Spinal cord (tissue), 10 donors: ENCODE results near the gene COPRS. TPM values are rescaled to one million over a fixed set of nuclear protein-coding genes. Genes with fewer than 3 reads are reported as not detected.
A peak's percentile ranks its signal among the peaks of the same experiment; 100 is the strongest.
"Not testable (repeated sequence)": the region's sequence is repeated elsewhere in the genome, so short reads cannot be mapped to it uniquely, and the experiment has no call there.

Experiments
- DNase-seq, 6 donors: peaks; one replicate each; pipeline versions ENCODE4 v3.0.0 to v3.0.0-alpha.2; 2013 to 2015; ENCODE audit warnings: low spot score in 6 of 6, low read depth in 4 of 6
- H3K27ac ChIP-seq: one replicate; pipeline ENCODE4 v1.5.1; 2013; ENCODE audit warnings: low read depth, low read length, control low read depth
- H3K27me3 ChIP-seq: one replicate; pipeline ENCODE4 v1.6.1; 2013; ENCODE audit warnings: low read length; ENCODE audit not compliant: control insufficient read depth, insufficient read depth
- H3K36me3 ChIP-seq: one replicate; pipeline ENCODE4 v1.6.1; 2013; ENCODE audit warnings: low read length; ENCODE audit not compliant: control insufficient read depth, insufficient read depth
- H3K4me1 ChIP-seq: one replicate; pipeline ENCODE4 v1.6.1; 2013; ENCODE audit warnings: low read length; ENCODE audit not compliant: control insufficient read depth, insufficient read depth
- H3K4me3 ChIP-seq: one replicate; pipeline ENCODE4 v1.5.1; 2013; ENCODE audit warnings: low read depth, low read length, control low read depth
- H3K9me3 ChIP-seq: one replicate; pipeline ENCODE4 v1.6.1; 2013; ENCODE audit warnings: low read length; ENCODE audit not compliant: control insufficient read depth, insufficient read depth
- WGBS: methylation state at CpG from one replicate; pipeline ENCODE4 v1.1.5; 2013; ENCODE audit warnings: missing lambda C conversion rate; ENCODE audit not compliant: insufficient coverage; 5-methylcytosine and 5-hydroxymethylcytosine counted together
- polyA plus RNA-seq, 2 donors: library from polyadenylated mRNA; unstranded; fragments of 120-200 nt; gene quantifications; one replicate each; pipeline ENCODE4 v1.2.1, GENCODE V29; 2013; ENCODE audit not compliant: insufficient read length in 2 of 2
- total RNA-seq, 2 donors: library from RNA; depleted of rRNA in 1 of 2; stranded (reverse); fragments of 120-200 nt in 1 of 2; fragments of >200 nt in 1 of 2; gene quantifications; one replicate each; pipeline versions ENCODE4 v1.2.3 to v1.2.4, GENCODE V29; 2013 to 2014
- donor health status: healthy.

Gene COPRS
- total and polyA plus RNA-seq, 4 donors, result 36.6 to 97.4 (median 89.0) TPM

GRCh38 chr17:31818863-31819262 lies 40.2 kb downstream of the COPRS start:
- not testable (repeated sequence) for H3K4me1 ChIP-seq, H3K27ac ChIP-seq, DNase-seq, H3K36me3 ChIP-seq, H3K9me3 ChIP-seq, H3K27me3 ChIP-seq, H3K4me3 ChIP-seq
- 95% methylated on average over 6 of the region's 7 CpGs for WGBS

GRCh38 chr17:31815212-31815730 lies 43.8 kb downstream of the COPRS start:
- 77% methylated on average over 4 of the region's 5 CpGs for WGBS
- Histone ChIP-seq H3K4me3 (no peak overlapping the region), H3K4me1 (no peaks in the 10 kb centered on the region), H3K36me3 (no peaks in the 10 kb centered on the region), H3K27ac (no peak overlapping the region), H3K9me3 (no peaks in the 10 kb centered on the region), H3K27me3 (no peaks in the 10 kb centered on the region)
- no peak for DNase-seq

GRCh38 chr17:31811101-31811500 lies 47.9 kb downstream of the COPRS start:
- Histone ChIP-seq H3K36me3 (no peaks in the 10 kb centered on the region), H3K27ac (no peak overlapping the region), H3K27me3 (no peaks in the 10 kb centered on the region), H3K4me1 (no peaks in the 10 kb centered on the region), H3K4me3 (no peak overlapping the region), H3K9me3 (no peaks in the 10 kb centered on the region)
- peak in 2 of 6 donors; percentile 8 to 85 for DNase-seq
- WGBS, result 92% methylated on average over 2 of the region's 4 CpGs

GRCh38 chr17:31809876-31810275 lies 49.2 kb downstream of the COPRS start:
- DNase-seq, H3K36me3 ChIP-seq, H3K27ac ChIP-seq, H3K9me3 ChIP-seq, H3K4me3 ChIP-seq, H3K4me1 ChIP-seq, H3K27me3 ChIP-seq: not testable (repeated sequence)
- WGBS, result 89% methylated on average over 7 of the region's 7 CpGs

- WGBS, result 75% methylated on average over 3 of the region's 4 CpGs
- no peaks in the 10 kb centered on the region for H3K36me3 ChIP-seq
- no peak overlapping the region for H3K4me3 ChIP-seq
- H3K27ac ChIP-seq, result no peak overlapping the region
- no peak for DNase-seq
- H3K27me3 ChIP-seq, result no peaks in the 10 kb centered on the region
- no peaks in the 10 kb centered on the region for H3K4me1 ChIP-seq
- H3K9me3 ChIP-seq, result no peaks in the 10 kb centered on the region
Observed at GRCh38 chr17:31808521-31809050, 50.5 kb downstream of the COPRS start.

- no peak overlapping the region for H3K27ac ChIP-seq
- no peaks in the 10 kb centered on the region for H3K36me3 ChIP-seq
- no peaks in the 10 kb centered on the region for H3K4me1 ChIP-seq
- no peak overlapping the region for H3K4me3 ChIP-seq
- no peaks in the 10 kb centered on the region for H3K27me3 ChIP-seq
- H3K9me3 ChIP-seq, result no peaks in the 10 kb centered on the region
- DNase-seq, result peak in 1 of 6 donors; percentile 4
Observed at GRCh38 chr17:31807846-31808245, 51.2 kb downstream of the COPRS start.

- H3K27me3 ChIP-seq, result no peaks in the 10 kb centered on the region
- no peak overlapping the region for H3K27ac ChIP-seq
- H3K4me3 ChIP-seq, result no peak overlapping the region
- H3K36me3 ChIP-seq, result no peaks in the 10 kb centered on the region
- H3K9me3 ChIP-seq, result no peaks in the 10 kb centered on the region
- DNase-seq, result no peak
- WGBS, result no CpG with 5 or more reads among the region's 4 CpGs
- no peaks in the 10 kb centered on the region for H3K4me1 ChIP-seq
Observed at GRCh38 chr17:31806921-31807320, 52.1 kb downstream of the COPRS start.

- H3K4me1 ChIP-seq, result no peaks in the 10 kb centered on the region
- WGBS, result 82% methylated on average over 3 of the region's 11 CpGs
- DNase-seq, result no peak
- H3K36me3 ChIP-seq, result no peaks in the 10 kb centered on the region
- H3K27me3 ChIP-seq, result no peaks in the 10 kb centered on the region
- H3K9me3 ChIP-seq, result no peaks in the 10 kb centered on the region
- no peak overlapping the region for H3K4me3 ChIP-seq
- no peak overlapping the region for H3K27ac ChIP-seq
Observed at GRCh38 chr17:31803494-31804213, 55.4 kb downstream of the COPRS start.

- no peaks in the 10 kb centered on the region for H3K36me3 ChIP-seq
- no peak overlapping the region for H3K4me3 ChIP-seq
- 100% methylated on average over 2 of the region's 2 CpGs for WGBS
- H3K9me3 ChIP-seq, result no peaks in the 10 kb centered on the region
- no peak overlapping the region for H3K27ac ChIP-seq
- DNase-seq, result peak in 1 of 6 donors; percentile 24
- no peaks in the 10 kb centered on the region for H3K27me3 ChIP-seq
- no peaks in the 10 kb centered on the region for H3K4me1 ChIP-seq
Observed at GRCh38 chr17:31802502-31802901, 56.5 kb downstream of the COPRS start.
